Left colon (tissue), 2 donors: ENCODE results near the gene CREB5. TPM values are rescaled to one million over a fixed set of nuclear protein-coding genes. Genes with fewer than 3 reads are reported as not detected.
A peak's percentile ranks its signal among the peaks of the same experiment; 100 is the strongest.

Experiments
- ATAC-seq: fragments of 200-7000 bp; cut with Tn5 transposase; one replicate; pipeline ENCODE4 v1.9.1; 2020; ENCODE audit warnings: mild to moderate bottlenecking, moderate library complexity
- DNase-seq, 2 donors: peaks; one replicate each; pipeline ENCODE4 v3.0.0-alpha.2; 2020
- intact Hi-C, 2 donors: fragments of 100-400 bp; cut with DNase I in 1 of 2; cut with micrococcal nuclease in 1 of 2; formaldehyde crosslinking; loops; one replicate each; pipeline versions ENCODE4 v1.11.2 to v1.14.0; 2022; cut with DNase I, micrococcal nuclease
- total RNA-seq, 2 donors: library from RNA; stranded (reverse); fragmentation: NEBNext Ultra II Directional; extraction: Animal tissue kit (Norgen Biotek cat#: 25700); gene quantifications; one replicate each; pipeline ENCODE4 v1.2.1, GENCODE V29; 2021
- donor health status: DM: no; HTN: no; CAD: no.
- donor health status: DM: yes; HTN: yes; CAD: no.

CREB5 gene
- total RNA-seq, 2 donors from 2014 or later: 1.8 to 2.4 TPM

- ATAC-seq (peak; percentile 37), DNase-seq (no peak)
Observed at GRCh38 chr7:28466341-28466740, 54.0 kb downstream of the CREB5 start.

GRCh38 chr7:28466885-28467284 lies 54.6 kb downstream of the CREB5 start:
- ATAC-seq (no peak), DNase-seq (no peak)
- intact Hi-C loops: no loop called here

More at GRCh38 chr7:28466341-28466740, 54.0 kb downstream of the CREB5 start:
- intact Hi-C loops: no loop called here

GRCh38 chr7:28469562-28469961 lies 57.2 kb downstream of the CREB5 start:
- intact Hi-C loops: no loop called here
- ATAC-seq (no peak), DNase-seq (no peak)

GRCh38 chr7:28470344-28470743 lies 58.0 kb downstream of the CREB5 start:
- intact Hi-C loops: no loop called here
- DNase-seq: no peak
- ATAC-seq: no peak

GRCh38 chr7:28472332-28472731 lies 60.0 kb downstream of the CREB5 start:
- ATAC-seq (no peak), DNase-seq (no peak)
- intact Hi-C loops: no loop called here

GRCh38 chr7:28473571-28474281 lies 61.4 kb downstream of the CREB5 start:
- no peak for ATAC-seq
- intact Hi-C loops: no loop called here
- no peak for DNase-seq

GRCh38 chr7:28474282-28474638 lies 61.9 kb downstream of the CREB5 start:
- ATAC-seq: no peak
- no peak for DNase-seq
- intact Hi-C loops: no loop called here

- no peak for ATAC-seq
- no peak for DNase-seq
- intact Hi-C loops: no loop called here
Observed at GRCh38 chr7:28474640-28475039, 62.3 kb downstream of the CREB5 start.

- ATAC-seq (no peak), DNase-seq (no peak)
- intact Hi-C loops: no loop called here
Observed at GRCh38 chr7:28477041-28477442, 64.7 kb downstream of the CREB5 start.

GRCh38 chr7:28478656-28479055 lies 66.3 kb downstream of the CREB5 start:
- ATAC-seq (no peak), DNase-seq (no peak)
- intact Hi-C loops: no loop called here

GRCh38 chr7:28479507-28479947 lies 67.2 kb downstream of the CREB5 start:
- intact Hi-C loops: no loop called here
- DNase-seq (no peak), ATAC-seq (no peak)

- intact Hi-C loops: no loop called here
- no peak for DNase-seq
- no peak for ATAC-seq
Observed at GRCh38 chr7:28480595-28480994, 68.3 kb downstream of the CREB5 start.

GRCh38 chr7:28481091-28481926 lies 69.0 kb downstream of the CREB5 start:
- no peak for ATAC-seq
- intact Hi-C loops: no loop called here
- no peak for DNase-seq

GRCh38 chr7:28483112-28483511 lies 70.8 kb downstream of the CREB5 start:
- intact Hi-C loops: no loop called here
- DNase-seq: no peak
- ATAC-seq: no peak

GRCh38 chr7:28483908-28484605 lies 71.7 kb downstream of the CREB5 start:
- no peak for DNase-seq
- intact Hi-C loops: no loop called here
- no peak for ATAC-seq

GRCh38 chr7:28484606-28484935 lies 72.3 kb downstream of the CREB5 start:
- intact Hi-C loops: no loop called here
- no peak for DNase-seq

GRCh38 chr7:28487487-28487886 lies 75.2 kb downstream of the CREB5 start:
- intact Hi-C loops: no loop called here
- no peak for ATAC-seq
- no peak for DNase-seq

More at GRCh38 chr7:28484606-28484935, 72.3 kb downstream of the CREB5 start:
- ATAC-seq: no peak

GRCh38 chr7:28488061-28488791 lies 75.9 kb downstream of the CREB5 start:
- DNase-seq: no peak
- intact Hi-C loops: no loop called here

GRCh38 chr7:28490831-28491230 lies 78.5 kb downstream of the CREB5 start:
- ATAC-seq: no peak
- no peak for DNase-seq

More at GRCh38 chr7:28488061-28488791, 75.9 kb downstream of the CREB5 start:
- ATAC-seq: no peak

More at GRCh38 chr7:28490831-28491230, 78.5 kb downstream of the CREB5 start:
- intact Hi-C loops: no loop called here
